ENCODE measurements around the gene MED19. TPM values are rescaled to one million over a fixed set of nuclear protein-coding genes. Genes with fewer than 3 reads are reported as not detected.

The MED19 gene
- total and polyA plus RNA-seq, 8 donors, result 4.4 to 31.7 (median 16.8) TPM; not detected in 1

GRCh38 chr11:57742087-57742452, 30.1 kb upstream of the MED19 start:
- H3K4me1 ChIP-seq, result peaks cover 9 to 27% (median 21%) of the 10 kb centered on the region in 4 donors
- WGBS, 5 donors, result 1 to 7% (median 1%) methylated on average over 10 of the region's 10 CpGs
- no peaks in the 10 kb centered on the region for H3K9me3 ChIP-seq
- peak overlapping the region; percentile 81 to 92 (median 88) for H3K4me3 ChIP-seq
- no peaks in the 10 kb centered on the region for H3K27me3 ChIP-seq
- H3K36me3 ChIP-seq, result peaks cover 40 to 80% (median 72%) of the 10 kb centered on the region in 4 donors
- intact Hi-C loops (cut with DNase I; ENCODE audit: low total_unique reads), result no loop called here
- no peak for DNase-seq
- peak overlapping the region; percentile 89 to 97 (median 92) for H3K27ac ChIP-seq
- TF ChIP-seq CTCF (IDR thresholded peaks at IDR 0.05) (no peak), POLR2AphosphoS5 (IDR thresholded peaks at IDR 0.05) (no peak), POLR2A (IDR thresholded peaks at IDR 0.05) (no peak), EP300 (IDR thresholded peaks at IDR 0.05) (no peak)

GRCh38 chr11:57741132-57742086, 29.4 kb upstream of the MED19 start, which contains the start of gene SELENOH:
Gene SELENOH (plus strand): TSS chr11:57741491. CDS start chr11:57741596, 105 bp downstream.
- DNase-seq, result peak; percentile 95 to 99
- WGBS, 5 donors, result 0 to 1% (median 0%) methylated on average over 67 to 75 of the region's 75 CpGs
- intact Hi-C loops (cut with DNase I; ENCODE audit: low total_unique reads), result no loop called here
- TF ChIP-seq EP300 (IDR thresholded peaks at IDR 0.05) (no peak), POLR2A (IDR thresholded peaks at IDR 0.05) (peak in 1 of 4 donors; percentile 59), CTCF (IDR thresholded peaks at IDR 0.05) (peak in 1 of 7 experiments; percentile 9), POLR2AphosphoS5 (IDR thresholded peaks at IDR 0.05) (peak; percentile 89 to 99 (median 96))
- Histone ChIP-seq H3K27ac (peak within 1 kb of the TSS; percentile 89 to 97 (median 92)), H3K4me3 (peak within 1 kb of the TSS; percentile 81 to 92 (median 88)), H3K9me3 (no peaks in the 10 kb centered on the region), H3K4me1 (peaks cover 9 to 27% (median 21%) of the 10 kb centered on the region in 4 donors), H3K27me3 (no peaks in the 10 kb centered on the region), H3K36me3 (peaks cover 40 to 74% (median 68%) of the 10 kb centered on the region in 4 donors)

- Histone ChIP-seq H3K9me3 (no peaks in the 10 kb centered on the region), H3K36me3 (peaks cover 15 to 58% (median 43%) of the 10 kb centered on the region in 4 donors), H3K4me1 (peaks cover 0 to 24% (median 9%) of the 10 kb centered on the region in 4 donors), H3K27me3 (no peaks in the 10 kb centered on the region), H3K4me3 (no peak overlapping the region), H3K27ac (peak overlapping the region in 1 of 5 donors; percentile 16)
- DNase-seq, result peak in 1 of 2 donors; percentile 57
- WGBS, 5 donors, result 49 to 62% (median 54%) methylated on average over 3 of the region's 3 CpGs
- intact Hi-C loops (cut with DNase I; ENCODE audit: low total_unique reads), result no loop called here
- TF ChIP-seq POLR2A (IDR thresholded peaks at IDR 0.05) (no peak), POLR2AphosphoS5 (IDR thresholded peaks at IDR 0.05) (peak in 1 of 3 donors; percentile 15)
These were observed 23.7 kb upstream of the MED19 start for GRCh38 chr11:57735619-57736298.

DNA sequence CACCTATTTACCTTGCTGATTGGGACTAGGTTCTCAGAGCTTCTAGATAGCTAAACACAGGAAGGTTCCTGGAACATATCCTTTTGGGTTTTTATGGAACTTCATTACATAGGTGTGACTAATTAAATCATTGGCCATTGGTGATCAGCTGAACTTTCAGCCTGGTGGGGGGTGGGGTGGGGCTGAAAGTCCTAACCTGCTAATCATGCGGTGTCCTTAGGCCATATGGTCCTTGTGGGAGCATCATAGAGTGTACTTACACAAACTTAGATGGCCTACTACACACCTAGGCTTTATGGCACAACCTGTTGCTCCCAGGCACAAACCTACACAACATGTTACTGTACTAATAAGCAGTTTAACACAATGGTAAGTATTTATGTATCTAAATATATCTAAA, 20.6 kb upstream of the MED19 start:
- TF ChIP-seq POLR2A (IDR thresholded peaks at IDR 0.05), result no peak
- no peak for TF ChIP-seq POLR2AphosphoS5 (IDR thresholded peaks at IDR 0.05)
- no peak overlapping the region for H3K4me3 ChIP-seq
- H3K4me1 ChIP-seq, result peaks cover 0 to 19% (median 4%) of the 10 kb centered on the region in 4 donors
- intact Hi-C loops (cut with DNase I; ENCODE audit: low total_unique reads), result no loop called here
- no peaks in the 10 kb centered on the region for H3K9me3 ChIP-seq
- peaks cover 5 to 38% (median 25%) of the 10 kb centered on the region in 4 donors for H3K36me3 ChIP-seq
- H3K27me3 ChIP-seq, result no peaks in the 10 kb centered on the region
- DNase-seq, result no peak
- 90 to 100% (median 95%) methylated on average over 1 of the region's 1 CpG for WGBS, 5 donors
- H3K27ac ChIP-seq, result no peak overlapping the region

- Histone ChIP-seq H3K27ac (no peak overlapping the region), H3K27me3 (no peaks in the 10 kb centered on the region), H3K4me1 (peaks cover 0 to 7% (median 0%) of the 10 kb centered on the region in 4 donors), H3K36me3 (peaks cover 0 to 20% (median 12%) of the 10 kb centered on the region in 4 donors), H3K4me3 (no peak overlapping the region), H3K9me3 (no peaks in the 10 kb centered on the region)
- intact Hi-C loops (cut with DNase I; ENCODE audit: low total_unique reads), result no loop called here
- TF ChIP-seq POLR2AphosphoS5 (IDR thresholded peaks at IDR 0.05), result no peak
- TF ChIP-seq CTCF (IDR thresholded peaks at IDR 0.05), result no peak
- TF ChIP-seq EP300 (IDR thresholded peaks at IDR 0.05), result no peak
- TF ChIP-seq POLR2A (IDR thresholded peaks at IDR 0.05), result no peak
- no peak for DNase-seq
- WGBS, 5 donors, result 89 to 94% (median 92%) methylated on average over 7 of the region's 7 CpGs
These were observed 17.5 kb upstream of the MED19 start for GRCh38 chr11:57729479-57729878.
